Stimulated activated CD8-positive, alpha-beta memory T cell treated with anti-CD3 and anti-CD28 coated beads, Interleukin-7, amount 100 ng/mL, for 4 hours (primary cell): ENCODE results near the gene B3GNT7.
"Not testable (repeated sequence)": the region's sequence is repeated elsewhere in the genome, so short reads cannot be mapped to it uniquely, and the experiment has no call there.

Experiments used
- DNase-seq, 2 donors: peaks; one replicate each; pipeline ENCODE4 v3.0.0-alpha.2; 2020; ENCODE audit warnings: low read depth in 2 of 2

The B3GNT7 gene

GRCh38 chr2:231425811-231426703 lies 30.5 kb downstream of the B3GNT7 start:
- peak; percentile 60 to 74 for DNase-seq

- DNase-seq: no peak
Observed at GRCh38 chr2:231427116-231427515, 31.6 kb downstream of the B3GNT7 start.

- no peak for DNase-seq
Observed at GRCh38 chr2:231429152-231429551, 33.6 kb downstream of the B3GNT7 start.

- DNase-seq: no peak
Observed at GRCh38 chr2:231429901-231430300, 34.4 kb downstream of the B3GNT7 start.

GRCh38 chr2:231430437-231430836 lies 34.9 kb downstream of the B3GNT7 start:
- DNase-seq: not testable (repeated sequence)

GRCh38 chr2:231431606-231432005 lies 36.1 kb downstream of the B3GNT7 start:
- no peak for DNase-seq

- DNase-seq: no peak
Observed at GRCh38 chr2:231433990-231434389, 38.5 kb downstream of the B3GNT7 start.

GRCh38 chr2:231436957-231437356 lies 41.4 kb downstream of the B3GNT7 start:
- no peak for DNase-seq

- DNase-seq: no peak
Observed at GRCh38 chr2:231449503-231450054, 54.1 kb downstream of the B3GNT7 start.

GRCh38 chr2:231450548-231450989 lies 55.1 kb downstream of the B3GNT7 start:
- DNase-seq: no peak
